AG09319 (cell line): Measurements from ENCODE around the gene CDKL1.

Experiments
- DNase-seq: peaks from one replicate; pipeline ENCODE4 v3.0.0-alpha.2; 2010; ENCODE audit warnings: low read depth; ENCODE audit errors: extremely low read depth
- TF ChIP-seq, protein P1 (sequence below): IDR thresholded peaks from 2 replicates; pipeline ENCODE4 v1.5.1; 2011; ENCODE audit warnings: low read depth, mild to moderate bottlenecking, inconsistent platforms, low read length, moderate library complexity

The CDKL1 gene

GRCh38 chr14:50388256-50388931, 8.3 kb downstream of the CDKL1 start:
- DNase-seq = no peak
- TF ChIP-seq, protein P1, sequence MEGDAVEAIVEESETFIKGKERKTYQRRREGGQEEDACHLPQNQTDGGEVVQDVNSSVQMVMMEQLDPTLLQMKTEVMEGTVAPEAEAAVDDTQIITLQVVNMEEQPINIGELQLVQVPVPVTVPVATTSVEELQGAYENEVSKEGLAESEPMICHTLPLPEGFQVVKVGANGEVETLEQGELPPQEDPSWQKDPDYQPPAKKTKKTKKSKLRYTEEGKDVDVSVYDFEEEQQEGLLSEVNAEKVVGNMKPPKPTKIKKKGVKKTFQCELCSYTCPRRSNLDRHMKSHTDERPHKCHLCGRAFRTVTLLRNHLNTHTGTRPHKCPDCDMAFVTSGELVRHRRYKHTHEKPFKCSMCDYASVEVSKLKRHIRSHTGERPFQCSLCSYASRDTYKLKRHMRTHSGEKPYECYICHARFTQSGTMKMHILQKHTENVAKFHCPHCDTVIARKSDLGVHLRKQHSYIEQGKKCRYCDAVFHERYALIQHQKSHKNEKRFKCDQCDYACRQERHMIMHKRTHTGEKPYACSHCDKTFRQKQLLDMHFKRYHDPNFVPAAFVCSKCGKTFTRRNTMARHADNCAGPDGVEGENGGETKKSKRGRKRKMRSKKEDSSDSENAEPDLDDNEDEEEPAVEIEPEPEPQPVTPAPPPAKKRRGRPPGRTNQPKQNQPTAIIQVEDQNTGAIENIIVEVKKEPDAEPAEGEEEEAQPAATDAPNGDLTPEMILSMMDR = no peak

- TF ChIP-seq, protein P1 = no peak
- DNase-seq = no peak
Measured at GRCh38 chr14:50387548-50387947, 9.1 kb downstream of the CDKL1 start.

GRCh38 chr14:50383618-50384225, 13.0 kb downstream of the CDKL1 start:
- TF ChIP-seq, protein P1 = no peak; the same call in 1 of the 2 replicates
- DNase-seq = no peak

- DNase-seq = no peak
- TF ChIP-seq, protein P1 = no peak
Measured at GRCh38 chr14:50381823-50382287, 14.8 kb downstream of the CDKL1 start.

DNA sequence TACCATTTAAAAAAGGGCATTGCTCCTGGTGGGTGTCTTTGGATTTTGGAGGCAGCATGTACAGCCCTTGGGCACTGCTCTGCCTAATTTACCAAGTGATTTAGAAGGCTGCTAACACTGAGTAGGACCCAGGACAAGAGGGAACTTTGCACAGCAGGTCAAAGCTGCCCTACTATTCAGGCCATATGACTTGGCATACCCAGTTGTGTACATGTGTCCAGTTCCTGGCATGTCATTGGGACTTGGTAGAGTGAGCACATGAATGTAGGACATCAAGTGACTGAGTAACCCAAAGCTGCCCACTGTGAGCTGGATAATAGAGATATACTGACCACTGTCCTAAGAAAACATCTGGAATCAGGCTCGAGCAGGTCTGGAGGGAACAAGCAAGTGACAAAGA, 15.7 kb downstream of the CDKL1 start:
- TF ChIP-seq, protein P1 = no peak
- no peak for DNase-seq

DNA sequence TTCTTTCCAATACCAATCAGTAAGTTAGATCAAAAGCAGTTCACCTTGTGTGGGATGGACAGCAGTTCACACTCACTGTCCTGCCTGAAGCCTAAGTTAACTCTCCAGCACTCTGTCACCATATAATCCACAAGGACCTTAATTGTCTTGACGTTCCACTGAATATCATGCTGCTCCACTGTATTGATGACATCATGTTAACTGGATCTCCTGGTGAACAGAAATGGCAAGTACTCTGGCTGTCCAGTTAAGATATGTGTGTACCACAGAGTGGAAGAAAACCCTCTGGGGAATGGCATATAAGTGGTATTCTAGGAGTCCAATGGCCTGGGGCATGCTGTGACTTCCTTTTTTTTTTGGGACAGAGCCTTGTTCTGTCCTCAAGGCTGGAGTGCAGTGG, 16.2 kb downstream of the CDKL1 start:
- DNase-seq = no peak
- TF ChIP-seq, protein P1 = no peak

DNA sequence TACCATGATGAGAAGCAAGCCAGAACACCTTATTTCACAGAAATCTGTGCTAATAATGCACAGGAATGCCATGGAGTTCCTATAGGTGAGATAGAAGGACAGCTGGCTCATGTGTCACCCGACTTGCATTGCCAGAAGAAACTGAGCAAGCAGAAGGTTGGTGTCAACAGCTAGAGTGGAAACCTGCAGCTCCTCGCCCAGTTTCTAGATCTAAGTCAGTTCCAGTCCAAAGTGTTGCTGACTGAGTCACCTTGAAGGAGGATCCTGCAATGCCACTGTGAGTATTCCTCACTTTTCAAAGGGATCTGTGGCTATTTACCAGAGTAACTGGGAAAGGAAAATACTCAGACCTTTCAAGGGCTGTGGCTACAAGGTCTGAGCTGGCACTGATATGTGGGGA, 17.1 kb downstream of the CDKL1 start:
- no peak for DNase-seq
- TF ChIP-seq, protein P1 = no peak
